Tibial nerve (tissue), 4 donors: ENCODE measurements around the gene TEX2.

Source experiments
- CTCF ChIP-seq, 5 experiments: fragments of 200-600 bp in 3 of 5; fragments of 450-650 bp in 2 of 5; sonication (generic) in 3 of 5; IDR thresholded peaks; one replicate each; pipeline ENCODE4 v1.5.1; 2016 to 2019; ENCODE audit warnings: antibody characterized with exemption in 5 of 5, mild to moderate bottlenecking in 3 of 5, moderate library complexity in 2 of 5
- EP300 ChIP-seq, 2 donors: sonication (generic); formaldehyde crosslinking; IDR thresholded peaks; one replicate each; pipeline ENCODE4 v1.6.1; 2017; ENCODE audit warnings: antibody characterized with exemption in 2 of 2, mild to moderate bottlenecking in 1 of 2
- POLR2A ChIP-seq, 2 donors: fragments of 450-650 bp; IDR thresholded peaks; one replicate each; pipeline ENCODE4 v1.6.1; 2017; ENCODE audit warnings: antibody characterized with exemption in 2 of 2, mild to moderate bottlenecking in 2 of 2, moderate library complexity in 2 of 2

- no peak for TF ChIP-seq CTCF (IDR thresholded peaks at IDR 0.05)
- TF ChIP-seq POLR2A (IDR thresholded peaks at IDR 0.05), result no peak
- no peak for TF ChIP-seq EP300 (IDR thresholded peaks at IDR 0.05)
These were observed 99.6 kb downstream of the TEX2 start for GRCh38 chr17:64163468-64163867.
